ENCODE measurements around the gene DPYSL3. TPM values are rescaled to one million over a fixed set of nuclear protein-coding genes. Genes with fewer than 3 reads are reported as not detected.

DPYSL3 gene
- total RNA-seq, 1 experiment from 2014 or later = 17.2 TPM

DNA sequence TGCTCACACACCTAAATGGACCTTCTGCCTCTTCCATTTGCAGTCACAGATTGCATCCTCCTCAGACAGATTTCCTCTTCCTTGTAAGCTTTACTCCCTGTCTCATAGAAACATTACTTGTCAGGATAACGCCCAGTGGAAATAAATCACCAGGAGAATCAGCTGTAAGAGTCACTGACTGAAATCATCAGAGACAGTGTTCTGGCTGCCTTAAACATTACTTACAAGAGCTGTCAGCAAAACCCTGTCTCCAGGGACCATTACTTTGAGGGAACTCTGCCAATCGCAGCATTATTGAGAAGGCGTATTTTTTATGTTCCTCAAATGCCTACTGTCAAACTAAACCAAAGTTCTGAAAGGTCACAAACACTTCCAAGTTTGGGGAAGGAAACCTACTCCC, 5.9 kb downstream of the DPYSL3 start:
- ChIA-PET CTCF (no interaction called here), POLR2A (no interaction called here), RAD21 (ENCODE audit: low non-redundant PET in 1 of 2, low total read pairs in 2 of 2, uncharacterized antibody in 2 of 2, unreplicated experiment in 2 of 2) (no interaction called here)
- H3K36me3 ChIP-seq (ENCODE audit: control insufficient read depth in 1 of 2, insufficient read depth in 2 of 2, low read length in 2 of 2) = no peaks in the 10 kb centered on the region
- H3K27me3 ChIP-seq (ENCODE audit: insufficient read depth, low read length) = no peaks in the 10 kb centered on the region
- H3K79me2 ChIP-seq (ENCODE audit: insufficient read depth, low read length) = no peaks in the 10 kb centered on the region
- H3K9me3 ChIP-seq (ENCODE audit: control insufficient read depth in 1 of 2, insufficient read depth in 1 of 2, low read depth in 1 of 2, low read length in 2 of 2) = no peaks in the 10 kb centered on the region
- H3K4me2 ChIP-seq (ENCODE audit: low read length) = no peak overlapping the region
- no peak for TF ChIP-seq EZH2phosphoT487 (IDR thresholded peaks at IDR 0.05; ENCODE audit: borderline replicate concordance)
- TF ChIP-seq JUND (IDR thresholded peaks at IDR 0.05) = no peak
- no peak for TF ChIP-seq POLR2AphosphoS5 (IDR thresholded peaks at IDR 0.05; ENCODE audit: low read depth, low read length)
- TF ChIP-seq EZH2 (IDR thresholded peaks at IDR 0.05) = no peak
- TF ChIP-seq, protein P1, sequence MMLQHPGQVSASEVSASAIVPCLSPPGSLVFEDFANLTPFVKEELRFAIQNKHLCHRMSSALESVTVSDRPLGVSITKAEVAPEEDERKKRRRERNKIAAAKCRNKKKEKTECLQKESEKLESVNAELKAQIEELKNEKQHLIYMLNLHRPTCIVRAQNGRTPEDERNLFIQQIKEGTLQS (IDR thresholded peaks at IDR 0.05) = no peak
- TF ChIP-seq, protein P2, sequence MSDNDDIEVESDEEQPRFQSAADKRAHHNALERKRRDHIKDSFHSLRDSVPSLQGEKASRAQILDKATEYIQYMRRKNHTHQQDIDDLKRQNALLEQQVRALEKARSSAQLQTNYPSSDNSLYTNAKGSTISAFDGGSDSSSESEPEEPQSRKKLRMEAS (IDR thresholded peaks at IDR 0.05) = no peak
- TF ChIP-seq, protein P3, sequence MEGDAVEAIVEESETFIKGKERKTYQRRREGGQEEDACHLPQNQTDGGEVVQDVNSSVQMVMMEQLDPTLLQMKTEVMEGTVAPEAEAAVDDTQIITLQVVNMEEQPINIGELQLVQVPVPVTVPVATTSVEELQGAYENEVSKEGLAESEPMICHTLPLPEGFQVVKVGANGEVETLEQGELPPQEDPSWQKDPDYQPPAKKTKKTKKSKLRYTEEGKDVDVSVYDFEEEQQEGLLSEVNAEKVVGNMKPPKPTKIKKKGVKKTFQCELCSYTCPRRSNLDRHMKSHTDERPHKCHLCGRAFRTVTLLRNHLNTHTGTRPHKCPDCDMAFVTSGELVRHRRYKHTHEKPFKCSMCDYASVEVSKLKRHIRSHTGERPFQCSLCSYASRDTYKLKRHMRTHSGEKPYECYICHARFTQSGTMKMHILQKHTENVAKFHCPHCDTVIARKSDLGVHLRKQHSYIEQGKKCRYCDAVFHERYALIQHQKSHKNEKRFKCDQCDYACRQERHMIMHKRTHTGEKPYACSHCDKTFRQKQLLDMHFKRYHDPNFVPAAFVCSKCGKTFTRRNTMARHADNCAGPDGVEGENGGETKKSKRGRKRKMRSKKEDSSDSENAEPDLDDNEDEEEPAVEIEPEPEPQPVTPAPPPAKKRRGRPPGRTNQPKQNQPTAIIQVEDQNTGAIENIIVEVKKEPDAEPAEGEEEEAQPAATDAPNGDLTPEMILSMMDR (IDR thresholded peaks at IDR 0.05 in 2 of 3, conservative IDR thresholded peaks at IDR 0.05 in 1 of 3; ENCODE audit: borderline replicate concordance in 1 of 3, insufficient read depth in 1 of 3, low read depth in 2 of 3, low read length in 2 of 3) = no peak
- TF ChIP-seq, protein P4, sequence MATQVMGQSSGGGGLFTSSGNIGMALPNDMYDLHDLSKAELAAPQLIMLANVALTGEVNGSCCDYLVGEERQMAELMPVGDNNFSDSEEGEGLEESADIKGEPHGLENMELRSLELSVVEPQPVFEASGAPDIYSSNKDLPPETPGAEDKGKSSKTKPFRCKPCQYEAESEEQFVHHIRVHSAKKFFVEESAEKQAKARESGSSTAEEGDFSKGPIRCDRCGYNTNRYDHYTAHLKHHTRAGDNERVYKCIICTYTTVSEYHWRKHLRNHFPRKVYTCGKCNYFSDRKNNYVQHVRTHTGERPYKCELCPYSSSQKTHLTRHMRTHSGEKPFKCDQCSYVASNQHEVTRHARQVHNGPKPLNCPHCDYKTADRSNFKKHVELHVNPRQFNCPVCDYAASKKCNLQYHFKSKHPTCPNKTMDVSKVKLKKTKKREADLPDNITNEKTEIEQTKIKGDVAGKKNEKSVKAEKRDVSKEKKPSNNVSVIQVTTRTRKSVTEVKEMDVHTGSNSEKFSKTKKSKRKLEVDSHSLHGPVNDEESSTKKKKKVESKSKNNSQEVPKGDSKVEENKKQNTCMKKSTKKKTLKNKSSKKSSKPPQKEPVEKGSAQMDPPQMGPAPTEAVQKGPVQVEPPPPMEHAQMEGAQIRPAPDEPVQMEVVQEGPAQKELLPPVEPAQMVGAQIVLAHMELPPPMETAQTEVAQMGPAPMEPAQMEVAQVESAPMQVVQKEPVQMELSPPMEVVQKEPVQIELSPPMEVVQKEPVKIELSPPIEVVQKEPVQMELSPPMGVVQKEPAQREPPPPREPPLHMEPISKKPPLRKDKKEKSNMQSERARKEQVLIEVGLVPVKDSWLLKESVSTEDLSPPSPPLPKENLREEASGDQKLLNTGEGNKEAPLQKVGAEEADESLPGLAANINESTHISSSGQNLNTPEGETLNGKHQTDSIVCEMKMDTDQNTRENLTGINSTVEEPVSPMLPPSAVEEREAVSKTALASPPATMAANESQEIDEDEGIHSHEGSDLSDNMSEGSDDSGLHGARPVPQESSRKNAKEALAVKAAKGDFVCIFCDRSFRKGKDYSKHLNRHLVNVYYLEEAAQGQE (IDR thresholded peaks at IDR 0.05; ENCODE audit: low read depth) = no peak
- no peak for TF ChIP-seq ZNF274 (IDR thresholded peaks at IDR 0.05; ENCODE audit: low read depth, low read length)
- TF ChIP-seq SP1 (IDR thresholded peaks at IDR 0.05; ENCODE audit: low read depth) = no peak
- no peak for TF ChIP-seq SIN3A (IDR thresholded peaks at IDR 0.05; ENCODE audit: low read depth)
- no peak for TF ChIP-seq ELF1 (IDR thresholded peaks at IDR 0.05; ENCODE audit: borderline replicate concordance, low read depth)
- no peak for TF ChIP-seq CEBPB (IDR thresholded peaks at IDR 0.05; ENCODE audit: low read depth)
- no peak for TF ChIP-seq EGR1 (IDR thresholded peaks at IDR 0.05; ENCODE audit: low read depth)
- no peak for TF ChIP-seq TCF7L2 (IDR thresholded peaks at IDR 0.05; ENCODE audit: borderline replicate concordance, extremely low read depth, insufficient read depth, insufficient read length)
- TF ChIP-seq SRF (IDR thresholded peaks at IDR 0.05; ENCODE audit: low read depth) = no peak
- TF ChIP-seq ZFX (IDR thresholded peaks at IDR 0.05) = no peak
- TF ChIP-seq, protein P5, sequence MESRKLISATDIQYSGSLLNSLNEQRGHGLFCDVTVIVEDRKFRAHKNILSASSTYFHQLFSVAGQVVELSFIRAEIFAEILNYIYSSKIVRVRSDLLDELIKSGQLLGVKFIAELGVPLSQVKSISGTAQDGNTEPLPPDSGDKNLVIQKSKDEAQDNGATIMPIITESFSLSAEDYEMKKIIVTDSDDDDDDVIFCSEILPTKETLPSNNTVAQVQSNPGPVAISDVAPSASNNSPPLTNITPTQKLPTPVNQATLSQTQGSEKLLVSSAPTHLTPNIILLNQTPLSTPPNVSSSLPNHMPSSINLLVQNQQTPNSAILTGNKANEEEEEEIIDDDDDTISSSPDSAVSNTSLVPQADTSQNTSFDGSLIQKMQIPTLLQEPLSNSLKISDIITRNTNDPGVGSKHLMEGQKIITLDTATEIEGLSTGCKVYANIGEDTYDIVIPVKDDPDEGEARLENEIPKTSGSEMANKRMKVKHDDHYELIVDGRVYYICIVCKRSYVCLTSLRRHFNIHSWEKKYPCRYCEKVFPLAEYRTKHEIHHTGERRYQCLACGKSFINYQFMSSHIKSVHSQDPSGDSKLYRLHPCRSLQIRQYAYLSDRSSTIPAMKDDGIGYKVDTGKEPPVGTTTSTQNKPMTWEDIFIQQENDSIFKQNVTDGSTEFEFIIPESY (IDR thresholded peaks at IDR 0.05; ENCODE audit: extremely low read depth, insufficient replicate concordance, low read length) = no peak
- no peak for TF ChIP-seq YY1 (IDR thresholded peaks at IDR 0.05; ENCODE audit: extremely low read depth, insufficient replicate concordance, low read depth, low read length)
- TF ChIP-seq POLR2A (IDR thresholded peaks at IDR 0.05; ENCODE audit: borderline replicate concordance, extremely low read depth, insufficient read depth, insufficient read length) = no peak
- no peak overlapping the region for H3K27ac ChIP-seq (ENCODE audit: low read depth, low read length)
- no peak overlapping the region for H3K4me3 ChIP-seq (replicated peaks in 1 of 2; ENCODE audit: low read depth in 1 of 2, low read length in 2 of 2)
- H4K20me1 ChIP-seq (ENCODE audit: insufficient read depth) = no peaks in the 10 kb centered on the region
- intact Hi-C loops (cut with micrococcal nuclease) = no loop called here
- no peak overlapping the region for H3K9ac ChIP-seq (ENCODE audit: low read length)
- no peak for ATAC-seq
- peaks cover 0 to 5% of the 10 kb centered on the region in 2 experiments; a peak in 2 of 4 replicates for H3K4me1 ChIP-seq (ENCODE audit: control insufficient read depth in 1 of 2, insufficient read depth in 2 of 2, low read length in 2 of 2)
- no TSS peak for BruUV-seq (replicated peaks)
- DNase-seq (ENCODE audit: low read depth, low spot score) = no peak
- H3K9me2 ChIP-seq (ENCODE audit: insufficient read depth) = no peaks in the 10 kb centered on the region
- H2AFZ ChIP-seq (ENCODE audit: low read depth, low read length, poor library complexity, severe bottlenecking) = no peak overlapping the region
